HG03432 (cell line): ENCODE measurements around the gene RPH3AL.
"Not testable (repeated sequence)": the region's sequence is repeated elsewhere in the genome, so short reads cannot be mapped to it uniquely, and the experiment has no call there.

Experiments used
- ATAC-seq: cut with Tn5 transposase; IDR thresholded peaks from one replicate; pipeline ENCODE4 v1.9.1; 2021; ENCODE audit warnings: mild to moderate bottlenecking, moderate library complexity; ENCODE audit not compliant: unreplicated experiment

RPH3AL gene

GRCh38 chr17:320809-321385, 31.7 kb downstream of the RPH3AL start:
- no peak for ATAC-seq

GRCh38 chr17:320139-320538, 32.5 kb downstream of the RPH3AL start:
- no peak for ATAC-seq

DNA sequence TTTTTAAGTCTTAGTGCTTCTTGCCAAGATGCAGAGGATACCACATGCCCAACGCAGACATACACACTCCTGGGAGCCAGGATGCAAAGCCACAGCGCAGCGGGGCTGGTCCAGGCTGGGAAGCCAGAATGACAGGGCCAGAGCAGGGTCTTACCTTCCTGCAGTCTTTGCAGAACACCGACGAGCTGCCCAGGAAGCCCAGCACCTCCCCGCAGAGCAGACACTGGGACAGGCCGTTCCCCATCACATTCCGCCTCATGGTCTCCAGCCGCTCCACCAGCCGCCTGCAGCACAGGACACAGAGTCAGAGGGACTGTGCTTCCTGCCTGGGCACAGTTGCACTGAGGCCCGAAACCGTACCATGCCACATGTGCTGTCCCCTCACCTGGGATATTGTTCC, 33.3 kb downstream of the RPH3AL start:
- ATAC-seq = no peak

DNA sequence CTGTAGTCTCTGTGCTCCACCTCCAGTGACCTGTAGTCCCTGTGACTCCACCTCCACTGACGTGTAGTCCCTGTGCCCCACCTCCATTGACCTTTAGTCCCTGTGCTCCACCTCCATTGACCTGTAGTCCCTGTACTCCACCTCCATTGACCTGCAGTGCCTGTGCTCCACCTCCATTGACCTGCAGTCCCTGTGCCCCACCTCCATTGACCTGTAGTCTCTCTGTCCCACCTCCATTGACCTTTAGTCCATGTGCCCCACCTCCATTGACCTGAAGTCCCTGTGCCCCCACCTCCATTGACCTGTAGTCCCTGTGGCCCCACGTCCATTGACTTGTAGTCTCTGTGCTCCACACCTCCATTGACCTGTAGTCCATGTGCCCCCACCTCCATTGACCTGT, 35.5 kb downstream of the RPH3AL start:
- not testable (repeated sequence) for ATAC-seq

- ATAC-seq = not testable (repeated sequence)
Observed at GRCh38 chr17:315399-315798, 37.2 kb downstream of the RPH3AL start.

DNA sequence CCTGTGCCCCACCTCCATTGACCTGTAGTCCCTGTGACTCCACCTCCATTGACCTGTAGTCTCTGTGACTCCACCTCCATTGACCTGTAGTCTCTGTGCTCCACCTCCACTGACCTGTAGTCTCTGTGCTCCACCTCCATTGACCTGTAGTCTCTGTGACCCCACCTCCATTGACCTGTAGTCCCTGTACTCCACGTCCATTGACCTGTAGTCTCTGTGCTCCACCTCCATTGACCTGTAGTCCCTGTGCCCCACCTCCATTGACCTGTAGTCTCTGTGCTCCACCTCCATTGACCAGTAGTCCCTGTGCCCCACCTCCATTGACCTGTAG, 38.0 kb downstream of the RPH3AL start:
- ATAC-seq = not testable (repeated sequence)

GRCh38 chr17:313911-314613, 38.5 kb downstream of the RPH3AL start:
- no peak for ATAC-seq

- ATAC-seq = no peak
Observed at GRCh38 chr17:313231-313630, 39.4 kb downstream of the RPH3AL start.

- ATAC-seq = no peak
Observed at GRCh38 chr17:312476-313148, 40.0 kb downstream of the RPH3AL start.

DNA sequence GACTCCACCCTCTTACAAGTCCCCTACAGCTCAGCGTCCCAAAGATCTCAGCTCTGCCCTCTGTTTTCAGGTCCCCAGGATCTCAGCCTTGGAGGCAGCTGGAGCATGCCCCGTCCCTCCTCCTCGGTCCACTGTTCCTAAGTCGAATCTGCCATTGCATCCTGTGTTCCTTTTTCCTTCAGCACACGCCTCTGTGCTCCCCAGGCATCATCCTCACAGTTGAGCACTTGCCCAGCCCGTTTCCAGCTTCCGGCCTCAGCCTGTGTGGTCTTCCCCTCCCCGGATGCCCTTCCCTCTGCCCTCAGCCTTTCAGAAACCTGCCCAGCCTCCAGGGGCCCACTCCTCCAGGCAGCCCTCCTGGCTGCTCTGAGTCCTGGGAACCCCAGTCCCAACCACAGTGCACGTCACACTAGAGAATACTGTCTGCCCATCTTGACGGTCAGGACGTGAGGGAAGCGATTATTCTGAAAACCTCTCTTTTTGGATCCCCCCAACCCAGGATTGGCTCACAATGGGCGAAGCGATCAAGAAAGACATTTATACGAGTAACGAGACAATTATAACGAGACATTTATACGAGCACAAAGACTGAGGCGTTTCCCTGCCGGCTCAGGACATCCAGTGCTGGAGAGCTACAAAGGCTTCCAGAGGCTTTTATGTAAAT, 41.4 kb downstream of the RPH3AL start:
- ATAC-seq = no peak

GRCh38 chr17:310111-311010, 42.2 kb downstream of the RPH3AL start:
- ATAC-seq = no peak

DNA sequence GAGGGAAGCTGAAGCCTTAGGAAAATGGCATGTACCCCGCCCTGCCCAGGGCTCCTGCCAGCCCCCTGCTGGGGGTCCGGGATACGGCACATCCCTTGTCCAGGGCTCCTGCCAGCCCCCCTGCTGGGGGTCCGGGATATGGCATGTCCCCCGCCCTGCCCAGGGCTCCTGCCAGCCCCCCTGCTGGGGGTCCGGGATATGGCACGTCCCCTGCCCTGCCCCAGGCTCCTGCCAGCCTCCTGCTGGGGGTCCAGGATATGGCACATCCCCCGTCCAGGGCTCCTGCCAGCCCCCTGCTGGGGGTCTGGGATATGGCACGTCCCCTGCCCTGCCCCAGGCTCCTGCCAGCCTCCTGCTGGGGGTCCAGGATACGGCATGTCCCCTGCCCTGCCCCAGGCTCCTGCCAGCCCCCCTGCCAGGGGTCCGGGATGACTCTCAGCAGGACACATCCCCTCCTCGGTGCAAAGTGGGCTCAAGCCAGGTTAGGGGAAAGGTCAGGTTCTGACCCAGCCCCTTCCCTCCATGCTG, 43.2 kb downstream of the RPH3AL start:
- ATAC-seq = no peak

DNA sequence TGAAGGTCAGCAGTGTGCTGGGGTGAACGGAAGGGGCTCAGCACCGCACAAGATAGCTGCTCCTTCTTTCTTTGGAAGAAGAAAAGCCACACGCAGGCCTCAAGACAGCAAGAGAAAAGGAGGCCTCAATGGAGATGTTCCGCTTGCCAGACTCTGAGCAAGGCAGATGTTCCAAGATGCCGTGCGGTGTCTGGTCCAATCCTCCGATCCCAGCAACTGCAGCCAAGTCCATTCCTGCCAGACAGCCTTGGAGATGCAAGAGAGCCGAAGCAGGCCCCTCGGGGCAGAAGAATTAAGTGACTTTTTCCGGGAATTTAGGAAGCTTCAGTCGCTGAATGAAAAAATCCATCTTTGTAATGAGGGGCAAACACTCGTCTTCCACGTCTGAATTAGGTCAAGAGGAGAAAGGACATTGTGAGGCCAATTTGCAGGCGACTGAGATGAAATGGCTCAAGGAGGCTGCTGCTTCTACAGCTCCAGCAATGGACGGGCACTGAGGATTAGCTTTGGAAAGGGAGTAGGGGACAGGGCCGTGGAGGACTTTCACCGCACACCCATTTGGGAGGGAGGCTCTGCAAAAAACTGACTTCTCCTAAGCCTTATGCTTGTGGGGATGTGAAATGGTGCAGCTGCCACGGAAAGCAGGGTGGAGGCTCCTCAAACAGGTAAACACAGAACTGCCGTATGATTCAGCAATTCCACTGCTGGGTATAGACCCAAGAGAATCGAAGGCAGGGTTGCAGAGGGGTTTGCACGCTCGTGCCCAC, 44.7 kb downstream of the RPH3AL start:
- no peak for ATAC-seq

DNA sequence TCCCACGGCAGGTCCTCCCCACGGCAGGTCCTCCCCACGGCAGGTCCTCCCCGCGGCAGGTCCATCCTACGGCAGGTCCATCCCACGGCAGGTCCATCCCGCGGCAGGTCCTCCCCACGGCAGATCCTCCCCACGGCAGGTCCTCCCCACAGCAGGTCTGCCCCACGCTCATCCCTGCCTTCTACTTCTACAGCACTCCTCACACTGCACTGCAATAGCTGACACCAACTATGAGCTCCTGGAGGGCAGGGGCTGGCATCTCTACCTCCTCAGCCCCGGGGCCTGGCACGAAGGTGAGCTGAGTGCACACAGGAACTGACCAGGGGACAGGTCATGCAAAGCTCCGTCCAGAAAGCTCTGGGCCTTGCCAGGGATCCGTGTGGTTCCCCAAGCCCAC, 45.3 kb downstream of the RPH3AL start:
- ATAC-seq = no peak

GRCh38 chr17:306536-307294, 45.9 kb downstream of the RPH3AL start:
- no peak for ATAC-seq

DNA sequence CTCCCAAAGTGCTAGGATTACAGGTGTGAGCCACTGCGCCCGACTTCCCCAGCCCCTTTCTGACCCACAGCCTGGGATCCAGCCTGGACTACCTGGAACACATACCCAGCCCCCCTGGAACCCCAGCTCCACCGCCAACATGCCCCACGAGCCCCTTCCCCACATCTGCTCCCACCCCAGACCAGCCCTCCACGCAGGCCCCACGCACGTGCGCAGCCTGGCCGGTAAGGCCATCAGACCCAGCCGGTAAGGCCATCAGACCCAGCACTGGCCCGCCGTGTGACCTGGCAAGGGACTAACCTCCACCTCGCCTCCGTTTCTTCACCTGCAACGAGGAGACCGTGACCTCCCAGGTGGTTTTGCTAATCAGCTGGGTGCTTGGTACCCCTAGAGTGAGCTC, 46.5 kb downstream of the RPH3AL start:
- no peak for ATAC-seq

GRCh38 chr17:305090-305976, 47.3 kb downstream of the RPH3AL start:
- no peak for ATAC-seq

GRCh38 chr17:304461-304860, 48.1 kb downstream of the RPH3AL start:
- no peak for ATAC-seq
